Activated CD4-positive, alpha-beta T cell treated with anti-CD3 and anti-CD28 coated beads, Interleukin-2, amount 10 ng/mL, durations not matched to agents 24 days and 14 days (primary cell): ENCODE results near the gene LIMA1. TPM values are rescaled to one million over a fixed set of nuclear protein-coding genes. Genes with fewer than 3 reads are reported as not detected.
A peak's percentile ranks its signal among the peaks of the same experiment; 100 is the strongest.

Experiments
- DNase-seq: peaks from one replicate; pipeline ENCODE4 v3.0.0; 2022
- H3K27ac Mint-ChIP-seq: one replicate; pipeline ENCODE4 v1.8.0; 2022; ENCODE audit warnings: mild to moderate bottlenecking, mixed read lengths
- H3K27me3 Mint-ChIP-seq: one replicate; pipeline ENCODE4 v1.8.0; 2022; ENCODE audit warnings: mixed read lengths
- H3K36me3 Mint-ChIP-seq: one replicate; pipeline ENCODE4 v1.8.0; 2022; ENCODE audit warnings: low read depth, mild to moderate bottlenecking, mixed read lengths
- H3K4me1 Mint-ChIP-seq: one replicate; pipeline ENCODE4 v1.8.0; 2021; ENCODE audit warnings: mixed read lengths
- H3K4me3 Mint-ChIP-seq: one replicate; pipeline ENCODE4 v1.8.0; 2022; ENCODE audit warnings: mild to moderate bottlenecking, moderate library complexity, mixed read lengths
- H3K9me3 Mint-ChIP-seq: one replicate; pipeline ENCODE4 v1.8.0; 2021; ENCODE audit warnings: mixed read lengths
- intact Hi-C: fragments of 100-400 bp; cut with micrococcal nuclease; formaldehyde crosslinking; loops from one replicate; pipeline ENCODE4 v1.15.1; 2023
- total RNA-seq: library from RNA; stranded (reverse); gene quantifications from 2 replicates; pipeline ENCODE4 v1.2.3, GENCODE V29; 2022

LIMA1 gene
- total RNA-seq, 1 donor from 2014 or later, result 94.6 TPM

GRCh38 chr12:50188241-50188781, 95.0 kb downstream of the LIMA1 start:
- Mint-ChIP-seq H3K36me3 (peaks cover 42% of the 10 kb centered on the region), H3K9me3 (no peaks in the 10 kb centered on the region), H3K27me3 (no peaks in the 10 kb centered on the region), H3K27ac (peak overlapping the region; percentile 95), H3K4me1 (peaks cover 54% of the 10 kb centered on the region), H3K4me3 (peak overlapping the region; percentile 72)
- intact Hi-C loops, result no loop called here
- no peak for DNase-seq

GRCh38 chr12:50187084-50187900, 96.0 kb downstream of the LIMA1 start:
- H3K36me3 Mint-ChIP-seq, result peaks cover 41% of the 10 kb centered on the region
- H3K4me3 Mint-ChIP-seq, result peak overlapping the region; percentile 72
- H3K27ac Mint-ChIP-seq, result peak overlapping the region; percentile 95
- intact Hi-C loops, result loop anchor here (1.0 to 2.0 kb wide), 3 partner anchors 20 to 60 kb away; partner anchors contain the start of gene CERS5
- H3K27me3 Mint-ChIP-seq, result no peaks in the 10 kb centered on the region
- peaks cover 54% of the 10 kb centered on the region for H3K4me1 Mint-ChIP-seq
- H3K9me3 Mint-ChIP-seq, result no peaks in the 10 kb centered on the region
- DNase-seq, result peak; percentile 74

GRCh38 chr12:50186681-50187080, 96.6 kb downstream of the LIMA1 start:
- no peak for DNase-seq
- Mint-ChIP-seq H3K27me3 (no peaks in the 10 kb centered on the region), H3K9me3 (no peaks in the 10 kb centered on the region), H3K27ac (peak overlapping the region; percentile 95), H3K4me1 (peaks cover 54% of the 10 kb centered on the region), H3K4me3 (peak overlapping the region; percentile 72), H3K36me3 (peaks cover 40% of the 10 kb centered on the region)
- intact Hi-C loops, result loop anchor here (1.0 to 2.0 kb wide), 4 partner anchors 19 to 97 kb away; partner anchors contain the start of genes CERS5 and LIMA1

GRCh38 chr12:50185970-50186663, 97.2 kb downstream of the LIMA1 start:
- no peaks in the 10 kb centered on the region for H3K9me3 Mint-ChIP-seq
- H3K27me3 Mint-ChIP-seq, result no peaks in the 10 kb centered on the region
- peaks cover 54% of the 10 kb centered on the region for H3K4me1 Mint-ChIP-seq
- H3K4me3 Mint-ChIP-seq, result peak overlapping the region; percentile 72
- DNase-seq, result no peak
- intact Hi-C loops, result loop anchor here (1.0 to 2.0 kb wide), 2 partner anchors 61 to 97 kb away; partner anchors contain the start of gene LIMA1
- H3K27ac Mint-ChIP-seq, result peak overlapping the region; percentile 95
- H3K36me3 Mint-ChIP-seq, result peaks cover 40% of the 10 kb centered on the region

DNA sequence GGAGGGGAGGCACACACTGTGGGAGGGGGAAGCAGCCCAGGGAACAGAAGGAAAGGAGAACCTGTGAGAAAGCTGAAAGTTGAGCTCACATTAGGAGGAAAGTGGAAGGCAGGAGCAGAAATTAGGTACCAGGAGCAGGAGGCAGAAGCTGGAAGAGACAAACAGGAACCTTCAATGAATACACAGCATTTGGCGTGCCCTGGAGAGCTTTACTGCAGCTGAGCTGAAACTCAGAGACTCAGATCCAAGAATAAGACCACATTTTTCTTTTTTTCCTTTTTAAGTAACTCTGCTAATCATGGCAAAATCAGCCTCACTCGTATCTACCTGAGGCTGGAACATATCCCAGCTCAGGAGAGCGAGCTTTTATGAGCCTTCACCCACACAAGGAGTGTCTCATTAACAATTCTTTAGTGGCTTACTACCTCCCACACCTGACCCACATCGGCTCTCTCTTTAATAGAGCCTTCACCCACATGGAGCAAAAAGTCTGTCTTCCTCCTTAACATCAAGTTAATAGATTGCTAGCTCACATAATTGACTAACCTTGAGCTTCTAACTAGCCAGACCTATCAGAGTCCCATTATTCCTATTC, 97.9 kb downstream of the LIMA1 start:
- Mint-ChIP-seq H3K27me3 (no peaks in the 10 kb centered on the region), H3K36me3 (peaks cover 40% of the 10 kb centered on the region), H3K4me3 (peak overlapping the region; percentile 49), H3K27ac (peak overlapping the region; percentile 95), H3K9me3 (no peaks in the 10 kb centered on the region), H3K4me1 (peaks cover 51% of the 10 kb centered on the region)
- intact Hi-C loops, result no loop called here
- no peak for DNase-seq

GRCh38 chr12:50184261-50184660, 99.1 kb downstream of the LIMA1 start:
- Mint-ChIP-seq H3K27me3 (no peaks in the 10 kb centered on the region), H3K4me3 (no peak overlapping the region), H3K4me1 (peaks cover 49% of the 10 kb centered on the region), H3K9me3 (no peaks in the 10 kb centered on the region), H3K36me3 (peaks cover 39% of the 10 kb centered on the region), H3K27ac (peak overlapping the region; percentile 57)
- DNase-seq, result no peak
- intact Hi-C loops, result no loop called here

DNA sequence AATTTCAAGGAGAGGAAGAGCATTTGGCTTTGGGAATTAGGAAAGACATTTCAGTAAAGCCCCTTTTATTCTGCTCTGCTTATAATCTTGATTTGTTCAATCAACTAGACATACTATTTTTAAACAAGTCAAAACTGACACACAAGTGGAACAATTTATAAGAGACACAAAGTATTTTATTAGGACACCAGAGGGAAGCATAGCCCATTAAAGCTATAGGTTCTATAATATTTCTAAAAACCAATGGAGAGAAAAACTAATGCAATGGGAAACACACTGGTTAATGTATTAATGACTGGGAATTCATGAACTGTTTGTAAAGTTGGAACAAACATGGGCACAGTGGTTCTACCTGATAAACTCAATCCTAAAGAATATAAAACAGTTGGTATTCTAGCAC, 100.9 kb downstream of the LIMA1 start:
- Mint-ChIP-seq H3K36me3 (peaks cover 35% of the 10 kb centered on the region), H3K27ac (no peak overlapping the region)

DNA sequence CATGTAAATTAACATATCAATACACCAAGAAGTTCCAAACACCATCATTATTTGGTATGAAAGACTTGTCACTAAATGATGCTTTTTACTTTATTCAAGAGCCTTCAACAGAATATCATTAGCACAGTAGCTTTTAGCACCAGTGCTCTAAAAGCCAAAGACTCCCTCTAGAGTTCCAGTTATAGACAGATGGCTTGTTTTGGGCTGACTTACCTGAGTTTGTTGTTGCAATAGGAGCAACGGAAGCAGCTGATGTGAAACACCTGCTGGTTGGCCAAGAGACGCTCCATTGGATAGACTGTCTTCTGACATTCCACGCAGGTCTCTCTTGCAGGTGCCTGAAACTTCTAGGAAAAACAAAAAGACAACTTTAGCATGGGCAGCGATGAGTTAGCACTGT, 101.6 kb downstream of the LIMA1 start:
- Mint-ChIP-seq H3K27ac (no peak overlapping the region), H3K36me3 (peaks cover 38% of the 10 kb centered on the region)

More for the DNA sequence above, 100.9 kb downstream of the LIMA1 start:
- no peak for DNase-seq
- Mint-ChIP-seq H3K27me3 (no peaks in the 10 kb centered on the region), H3K9me3 (no peaks in the 10 kb centered on the region), H3K4me3 (no peak overlapping the region), H3K4me1 (peaks cover 31% of the 10 kb centered on the region)
- intact Hi-C loops, result no loop called here

GRCh38 chr12:50175716-50176026, 107.6 kb downstream of the LIMA1 start:
- H3K27ac Mint-ChIP-seq, result no peak overlapping the region
- no peak overlapping the region for H3K4me3 Mint-ChIP-seq
- no peaks in the 10 kb centered on the region for H3K27me3 Mint-ChIP-seq
- intact Hi-C loops, result loop anchor here (1.0 to 2.0 kb wide), 3 partner anchors 43 to 100 kb away; no protein-coding TSS in a partner anchor
- H3K9me3 Mint-ChIP-seq, result no peaks in the 10 kb centered on the region
- peaks cover 17% of the 10 kb centered on the region for H3K36me3 Mint-ChIP-seq
- H3K4me1 Mint-ChIP-seq, result no peaks in the 10 kb centered on the region
- DNase-seq, result no peak

More for the DNA sequence above, 101.6 kb downstream of the LIMA1 start:
- no peaks in the 10 kb centered on the region for H3K27me3 Mint-ChIP-seq
- intact Hi-C loops, result no loop called here
- no peaks in the 10 kb centered on the region for H3K9me3 Mint-ChIP-seq
- no peak overlapping the region for H3K4me3 Mint-ChIP-seq
- peaks cover 23% of the 10 kb centered on the region for H3K4me1 Mint-ChIP-seq
- no peak for DNase-seq

DNA sequence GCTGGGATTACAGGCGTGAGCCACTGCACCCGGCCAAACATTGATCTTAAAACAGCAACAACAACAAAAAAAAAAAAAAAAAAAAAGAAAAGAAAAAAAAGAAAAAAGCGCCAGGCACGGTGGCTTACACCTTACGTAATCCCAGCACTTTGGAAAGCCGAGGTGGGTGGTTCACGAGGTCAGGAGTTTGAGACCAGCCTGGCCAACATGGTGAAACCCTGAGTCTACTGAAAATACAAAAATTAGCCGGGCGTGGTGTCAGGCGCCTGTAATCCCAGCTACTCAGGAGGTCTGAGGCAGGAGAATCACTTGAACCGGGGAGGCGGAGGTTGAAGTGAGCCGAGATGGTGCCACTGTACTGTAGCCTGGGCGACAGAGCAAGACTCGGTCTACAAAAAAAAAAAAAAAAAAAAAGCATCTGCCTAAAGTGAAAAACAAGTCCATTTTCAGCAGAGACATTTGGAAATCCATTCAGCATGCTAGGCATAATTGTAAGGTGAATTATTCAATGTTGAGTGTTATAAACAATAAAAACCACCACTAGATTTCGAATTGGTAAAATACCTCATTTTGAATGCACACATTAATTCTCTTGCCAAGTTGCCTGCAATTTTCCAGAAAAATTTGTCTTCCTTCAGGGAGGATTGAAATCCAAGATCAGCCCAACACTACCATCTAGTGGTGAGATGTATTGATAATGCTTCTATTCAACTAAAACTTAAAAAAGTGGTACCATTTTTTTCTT, 108.2 kb downstream of the LIMA1 start:
- H3K27me3 Mint-ChIP-seq, result no peaks in the 10 kb centered on the region
- peaks cover 1% of the 10 kb centered on the region for H3K4me1 Mint-ChIP-seq
- H3K36me3 Mint-ChIP-seq, result peaks cover 17% of the 10 kb centered on the region
- peak; percentile 79 for DNase-seq
- intact Hi-C loops, result loop anchor here (1.0 to 2.0 kb wide), 3 partner anchors 43 to 100 kb away; no protein-coding TSS in a partner anchor
- H3K4me3 Mint-ChIP-seq, result no peak overlapping the region
- H3K9me3 Mint-ChIP-seq, result no peaks in the 10 kb centered on the region
- H3K27ac Mint-ChIP-seq, result no peak overlapping the region

GRCh38 chr12:50167049-50167828, 116.1 kb downstream of the LIMA1 start, which contains the start of gene CERS5:
Gene CERS5, minus strand, starts transcription at chr12:50167369. Its CDS starts 72 bp downstream, at chr12:50167297.
- intact Hi-C loops, result loop anchor here (1.0 to 5.0 kb wide), 4 partner anchors 20 to 235 kb away; partner anchors contain the start of genes LARP4 and SMARCD1

DNA sequence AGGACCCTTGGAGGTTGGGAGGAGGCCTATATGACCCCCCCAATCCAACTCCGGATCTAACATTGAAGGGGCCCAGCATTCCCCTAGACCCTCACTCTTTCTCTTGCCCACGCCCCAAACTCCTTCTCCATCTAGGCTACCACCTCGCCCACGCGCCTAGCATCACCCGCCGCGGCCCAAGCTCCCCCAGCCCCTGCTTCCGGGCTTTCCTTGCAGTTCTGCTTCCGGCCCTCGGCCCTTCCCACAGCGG, 116.6 kb downstream of the LIMA1 start:
- H3K27ac Mint-ChIP-seq, result peak overlapping the region; percentile 95

More at GRCh38 chr12:50167049-50167828, 116.1 kb downstream of the LIMA1 start, which contains the start of gene CERS5:
- Mint-ChIP-seq H3K9me3 (no peaks in the 10 kb centered on the region), H3K36me3 (peaks cover 10% of the 10 kb centered on the region), H3K27ac (peak within 1 kb of the TSS; percentile 95), H3K4me1 (peaks cover 33% of the 10 kb centered on the region), H3K4me3 (peak within 1 kb of the TSS; percentile 86), H3K27me3 (no peaks in the 10 kb centered on the region)
- peak; percentile 100 for DNase-seq

More for the DNA sequence above, 116.6 kb downstream of the LIMA1 start:
- intact Hi-C loops, result loop anchor here (1.0 to 5.0 kb wide), 4 partner anchors 21 to 236 kb away; partner anchors contain the start of genes LARP4 and SMARCD1
- peak; percentile 89 for DNase-seq
- Mint-ChIP-seq H3K4me1 (peaks cover 33% of the 10 kb centered on the region), H3K36me3 (peaks cover 10% of the 10 kb centered on the region), H3K4me3 (peak overlapping the region; percentile 86), H3K9me3 (no peaks in the 10 kb centered on the region), H3K27me3 (no peaks in the 10 kb centered on the region)
